Measurements from ENCODE around the gene TMEM86A.

The TMEM86A gene

DNA sequence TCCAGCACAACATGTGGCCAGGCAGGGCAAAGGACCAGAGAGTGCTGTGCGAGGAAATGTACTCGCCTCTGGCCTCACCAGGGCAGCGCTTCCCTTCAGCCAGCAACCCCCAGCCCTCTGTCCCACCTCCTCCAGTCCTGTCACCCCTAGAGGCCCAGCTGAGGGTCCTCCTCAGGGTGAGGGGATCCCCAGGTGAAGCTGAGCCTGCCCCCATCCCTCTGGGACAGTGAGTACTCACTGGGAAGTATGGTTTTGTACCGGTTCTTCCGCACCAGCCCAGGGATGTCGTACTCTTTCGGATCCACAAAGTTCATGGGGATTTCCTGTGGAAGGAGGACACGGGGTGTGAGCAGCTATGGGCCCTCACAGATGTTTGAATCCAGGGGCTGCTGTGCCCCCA is 39.1 kb downstream of the TMEM86A start:
- no peak overlapping the region for H3K27ac ChIP-seq
- TF ChIP-seq, protein P1, sequence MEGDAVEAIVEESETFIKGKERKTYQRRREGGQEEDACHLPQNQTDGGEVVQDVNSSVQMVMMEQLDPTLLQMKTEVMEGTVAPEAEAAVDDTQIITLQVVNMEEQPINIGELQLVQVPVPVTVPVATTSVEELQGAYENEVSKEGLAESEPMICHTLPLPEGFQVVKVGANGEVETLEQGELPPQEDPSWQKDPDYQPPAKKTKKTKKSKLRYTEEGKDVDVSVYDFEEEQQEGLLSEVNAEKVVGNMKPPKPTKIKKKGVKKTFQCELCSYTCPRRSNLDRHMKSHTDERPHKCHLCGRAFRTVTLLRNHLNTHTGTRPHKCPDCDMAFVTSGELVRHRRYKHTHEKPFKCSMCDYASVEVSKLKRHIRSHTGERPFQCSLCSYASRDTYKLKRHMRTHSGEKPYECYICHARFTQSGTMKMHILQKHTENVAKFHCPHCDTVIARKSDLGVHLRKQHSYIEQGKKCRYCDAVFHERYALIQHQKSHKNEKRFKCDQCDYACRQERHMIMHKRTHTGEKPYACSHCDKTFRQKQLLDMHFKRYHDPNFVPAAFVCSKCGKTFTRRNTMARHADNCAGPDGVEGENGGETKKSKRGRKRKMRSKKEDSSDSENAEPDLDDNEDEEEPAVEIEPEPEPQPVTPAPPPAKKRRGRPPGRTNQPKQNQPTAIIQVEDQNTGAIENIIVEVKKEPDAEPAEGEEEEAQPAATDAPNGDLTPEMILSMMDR (conservative IDR thresholded peaks at IDR 0.05) = no peak
- no peak for TF ChIP-seq ZFX (IDR thresholded peaks at IDR 0.05)

DNA sequence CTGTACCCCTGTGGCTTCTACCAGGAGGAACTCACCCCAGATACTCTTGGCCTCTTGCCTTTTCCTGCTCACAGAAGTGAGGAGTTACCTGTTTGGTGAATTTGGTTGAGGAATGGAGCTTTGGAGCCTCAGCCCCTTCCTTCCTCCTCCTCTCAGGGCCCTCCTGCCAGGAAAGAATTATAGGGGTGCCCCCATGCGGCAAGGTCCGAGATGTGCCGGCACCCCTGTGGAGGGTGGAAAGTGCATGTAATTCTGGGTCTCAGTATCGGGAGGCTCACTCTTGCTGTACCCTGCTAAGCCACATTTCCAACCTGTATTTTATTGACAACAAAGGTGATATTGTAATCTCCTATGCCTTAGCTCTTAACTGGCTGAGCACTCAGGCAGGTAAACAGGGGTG is 41.1 kb downstream of the TMEM86A start:
- TF ChIP-seq, protein P1 (conservative IDR thresholded peaks at IDR 0.05) = no peak

DNA sequence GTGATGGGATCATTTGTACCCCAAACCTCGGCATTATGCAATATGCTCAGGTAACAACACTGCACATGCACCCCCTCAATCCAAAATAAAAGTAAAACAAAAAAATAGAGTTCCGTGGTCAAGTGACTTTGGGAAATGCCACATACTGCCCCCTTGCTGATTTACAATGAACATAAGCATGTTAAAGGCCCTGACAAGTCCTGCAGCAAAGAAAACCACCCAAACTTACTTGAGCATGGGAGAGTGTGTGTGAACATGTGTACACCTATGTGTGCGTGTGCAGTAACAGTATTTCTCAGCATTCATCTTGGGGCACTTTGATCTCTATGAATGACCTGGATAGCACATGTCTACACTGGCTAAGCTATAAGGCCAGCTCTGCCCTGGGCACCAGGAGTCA is 43.2 kb downstream of the TMEM86A start:
- H3K27ac ChIP-seq = no peak overlapping the region
- no peak for TF ChIP-seq ZFX (IDR thresholded peaks at IDR 0.05)
- TF ChIP-seq, protein P1 (conservative IDR thresholded peaks at IDR 0.05) = no peak; the same call in 1 of the 2 replicates

More for the DNA sequence above, 41.1 kb downstream of the TMEM86A start:
- no peak overlapping the region for H3K27ac ChIP-seq

DNA sequence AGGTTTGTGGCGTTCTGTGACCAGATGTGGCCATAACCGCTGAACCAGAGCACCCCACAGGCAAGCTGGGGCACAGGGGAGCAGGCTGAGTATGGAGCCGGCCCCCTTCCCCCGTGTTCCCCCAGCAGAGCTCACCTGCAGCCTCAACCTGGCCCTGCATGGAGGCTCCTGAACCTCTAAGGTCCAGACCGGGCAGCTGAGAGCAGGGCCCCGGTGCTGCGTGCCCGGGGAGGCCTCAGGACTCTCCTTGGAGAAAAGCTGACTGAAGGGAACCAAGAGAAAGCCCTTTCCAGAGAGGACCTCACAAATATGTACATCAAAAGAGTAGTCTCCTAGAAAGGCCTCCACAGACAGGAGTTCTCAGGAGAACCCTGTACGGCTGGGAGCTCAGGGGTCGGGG is 44.8 kb downstream of the TMEM86A start:
- no peak for TF ChIP-seq ZFX (IDR thresholded peaks at IDR 0.05)
- TF ChIP-seq, protein P1 (conservative IDR thresholded peaks at IDR 0.05) = no peak
- no peak overlapping the region for H3K27ac ChIP-seq

DNA sequence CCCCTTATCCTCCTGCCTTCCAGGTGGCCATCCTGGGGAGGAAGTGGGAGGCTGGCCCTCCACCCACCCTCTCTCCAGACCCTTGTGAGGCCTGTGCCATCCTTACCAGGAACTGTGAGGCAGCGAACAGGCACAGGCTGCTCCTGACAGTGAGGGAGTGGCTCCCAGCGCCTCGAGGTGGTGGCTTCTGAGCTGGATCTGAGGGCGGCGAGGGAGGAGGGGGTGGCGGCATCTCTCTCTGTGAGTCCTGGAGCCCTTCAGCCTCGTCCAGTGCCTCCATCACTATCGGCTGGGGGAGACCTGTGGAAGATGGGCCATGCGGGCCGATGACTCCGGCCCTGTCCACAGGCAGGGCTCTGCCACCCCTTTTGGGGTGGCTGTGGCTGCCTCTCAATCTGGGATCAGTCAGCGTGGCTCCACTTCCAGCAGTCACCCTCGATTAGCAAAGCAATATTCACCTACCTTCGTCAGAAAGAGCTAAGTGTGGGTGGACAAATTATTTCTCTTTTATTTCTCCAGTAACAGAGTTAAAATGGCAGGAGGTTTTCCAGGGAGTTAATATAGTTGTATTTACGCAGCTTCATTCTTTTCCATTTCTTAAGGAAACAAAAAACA is 45.4 kb downstream of the TMEM86A start:
- no peak for TF ChIP-seq ZFX (IDR thresholded peaks at IDR 0.05)
- TF ChIP-seq, protein P1 (conservative IDR thresholded peaks at IDR 0.05) = no peak
- no peak overlapping the region for H3K27ac ChIP-seq

DNA sequence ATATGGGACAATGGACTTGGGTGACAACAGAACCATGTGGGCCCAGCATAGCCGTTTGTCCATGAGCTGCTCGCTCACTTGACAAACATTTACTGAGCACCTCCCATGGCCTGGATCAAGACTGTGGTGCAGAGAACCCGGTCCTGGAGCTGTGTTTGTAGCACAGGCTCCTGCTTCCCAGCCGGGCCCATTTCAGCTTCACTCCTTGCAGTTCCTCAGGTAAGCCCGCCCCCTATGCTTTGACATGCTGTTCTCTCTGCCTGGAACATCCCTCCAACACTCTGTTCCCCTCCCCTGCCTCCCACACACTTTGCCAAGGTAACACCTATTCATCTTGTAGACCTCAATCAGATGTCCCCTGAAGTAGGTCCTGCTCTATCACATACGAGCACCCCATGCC is 46.7 kb downstream of the TMEM86A start:
- H3K27ac ChIP-seq = no peak overlapping the region
- TF ChIP-seq, protein P1 (conservative IDR thresholded peaks at IDR 0.05) = no peak

DNA sequence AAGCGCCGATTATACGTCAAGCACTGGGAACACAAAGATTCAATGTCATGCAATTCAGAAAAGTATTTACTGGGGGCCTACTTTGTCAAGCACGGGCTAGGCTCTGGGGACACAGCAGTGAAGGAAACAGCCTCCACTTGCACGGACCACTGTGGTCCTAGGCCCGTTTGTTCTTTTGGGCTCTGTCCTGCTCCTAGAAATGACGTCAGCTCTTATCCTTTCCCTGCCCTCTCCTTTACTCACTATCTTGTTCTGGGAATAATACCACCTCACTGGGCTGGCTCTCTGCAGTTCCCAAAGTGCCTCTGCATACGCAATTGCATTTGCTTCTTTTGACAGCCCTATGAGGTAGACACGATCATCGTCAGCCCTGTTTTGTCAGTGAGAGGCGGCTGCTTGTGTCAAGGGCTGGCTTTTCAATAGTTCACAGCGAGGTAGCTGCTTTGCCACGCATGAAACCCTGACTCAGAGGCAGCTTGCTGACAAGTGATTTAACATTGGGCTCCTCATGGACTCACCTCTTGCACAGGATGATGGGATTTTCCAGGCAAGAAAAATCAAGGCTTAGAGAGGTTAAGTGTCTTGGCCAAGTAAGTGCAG is 50.3 kb downstream of the TMEM86A start:
- no peak overlapping the region for H3K27ac ChIP-seq
- TF ChIP-seq, protein P1 (conservative IDR thresholded peaks at IDR 0.05) = no peak
- TF ChIP-seq ZFX (IDR thresholded peaks at IDR 0.05) = no peak

All from C4-2B (cell line).